Measurements from ENCODE around the gene GALNTL6. TPM values are rescaled to one million over a fixed set of nuclear protein-coding genes. Genes with fewer than 3 reads are reported as not detected.

Gene GALNTL6
- not detected for total RNA-seq

- Mint-ChIP-seq H3K9me3 (ENCODE audit: insufficient read depth) (no peaks in the 10 kb centered on the region), H3K27me3 (ENCODE audit: low read depth) (peaks cover 10% of the 10 kb centered on the region), H3K36me3 (ENCODE audit: low read depth) (no peaks in the 10 kb centered on the region), H3K4me1 (ENCODE audit: low read depth) (no peaks in the 10 kb centered on the region), H3K4me3 (no peak within 1 kb of the TSS), H3K27ac (no peak within 1 kb of the TSS)
- CTCF ChIA-PET = no interaction called here
- no peak for DNase-seq
- POLR2A ChIA-PET = no interaction called here
- no peak for ATAC-seq
Measured at GRCh38 chr4:171812665-171813525, at the start of gene GALNTL6. Gene GALNTL6 (plus strand): TSS chr4:171813404.

- Mint-ChIP-seq H3K9me3 (ENCODE audit: insufficient read depth) (peaks cover 12% of the 10 kb centered on the region), H3K36me3 (ENCODE audit: low read depth) (no peaks in the 10 kb centered on the region), H3K4me3 (no peak overlapping the region), H3K27ac (no peak overlapping the region), H3K27me3 (ENCODE audit: low read depth) (no peaks in the 10 kb centered on the region), H3K4me1 (ENCODE audit: low read depth) (no peaks in the 10 kb centered on the region)
- ATAC-seq (no peak), DNase-seq (no peak)
- POLR2A ChIA-PET = no interaction called here
- CTCF ChIA-PET = no interaction called here
Measured at GRCh38 chr4:171765514-171765913, 47.7 kb upstream of the GALNTL6 start.

- Mint-ChIP-seq H3K9me3 (ENCODE audit: insufficient read depth) (peaks cover 5% of the 10 kb centered on the region), H3K27me3 (ENCODE audit: low read depth) (no peaks in the 10 kb centered on the region), H3K27ac (no peak overlapping the region), H3K4me1 (ENCODE audit: low read depth) (no peaks in the 10 kb centered on the region), H3K36me3 (ENCODE audit: low read depth) (no peaks in the 10 kb centered on the region), H3K4me3 (no peak overlapping the region)
- ATAC-seq (no peak), DNase-seq (no peak)
- ChIA-PET POLR2A (no interaction called here), CTCF (no interaction called here)
Measured at GRCh38 chr4:171774642-171775190, 38.5 kb upstream of the GALNTL6 start.

- Mint-ChIP-seq H3K4me1 (ENCODE audit: low read depth) (no peaks in the 10 kb centered on the region), H3K27ac (no peak overlapping the region), H3K9me3 (ENCODE audit: insufficient read depth) (no peaks in the 10 kb centered on the region), H3K36me3 (ENCODE audit: low read depth) (no peaks in the 10 kb centered on the region), H3K27me3 (ENCODE audit: low read depth) (no peaks in the 10 kb centered on the region), H3K4me3 (no peak overlapping the region)
- ATAC-seq (no peak), DNase-seq (no peak)
- CTCF ChIA-PET = no interaction called here
- POLR2A ChIA-PET = no interaction called here
Measured at GRCh38 chr4:171779301-171779700, 33.9 kb upstream of the GALNTL6 start.

- Mint-ChIP-seq H3K4me3 (no peak overlapping the region), H3K27ac (no peak overlapping the region), H3K4me1 (ENCODE audit: low read depth) (no peaks in the 10 kb centered on the region), H3K36me3 (ENCODE audit: low read depth) (no peaks in the 10 kb centered on the region), H3K9me3 (ENCODE audit: insufficient read depth) (no peaks in the 10 kb centered on the region), H3K27me3 (ENCODE audit: low read depth) (no peaks in the 10 kb centered on the region)
- DNase-seq (no peak), ATAC-seq (no peak)
- ChIA-PET CTCF (no interaction called here), POLR2A (no interaction called here)
Measured at GRCh38 chr4:171785388-171785787, 27.8 kb upstream of the GALNTL6 start.

GRCh38 chr4:171793723-171794122 lies 19.5 kb upstream of the GALNTL6 start:
- POLR2A ChIA-PET = no interaction called here

GRCh38 chr4:171794528-171794927 lies 18.7 kb upstream of the GALNTL6 start:
- no peaks in the 10 kb centered on the region for H3K27me3 Mint-ChIP-seq (ENCODE audit: low read depth)
- no peak for ATAC-seq
- H3K27ac Mint-ChIP-seq = no peak overlapping the region
- H3K4me1 Mint-ChIP-seq (ENCODE audit: low read depth) = no peaks in the 10 kb centered on the region
- H3K4me3 Mint-ChIP-seq = no peak overlapping the region
- no peaks in the 10 kb centered on the region for H3K9me3 Mint-ChIP-seq (ENCODE audit: insufficient read depth)
- DNase-seq = no peak
- ChIA-PET CTCF (no interaction called here), POLR2A (no interaction called here)
- no peaks in the 10 kb centered on the region for H3K36me3 Mint-ChIP-seq (ENCODE audit: low read depth)

More at GRCh38 chr4:171793723-171794122, 19.5 kb upstream of the GALNTL6 start:
- no peaks in the 10 kb centered on the region for H3K36me3 Mint-ChIP-seq (ENCODE audit: low read depth)
- H3K4me1 Mint-ChIP-seq (ENCODE audit: low read depth) = no peaks in the 10 kb centered on the region
- H3K4me3 Mint-ChIP-seq = no peak overlapping the region
- DNase-seq (no peak), ATAC-seq (no peak)
- H3K27ac Mint-ChIP-seq = no peak overlapping the region
- CTCF ChIA-PET = no interaction called here
- H3K27me3 Mint-ChIP-seq (ENCODE audit: low read depth) = no peaks in the 10 kb centered on the region
- H3K9me3 Mint-ChIP-seq (ENCODE audit: insufficient read depth) = no peaks in the 10 kb centered on the region

GRCh38 chr4:171809854-171810253 lies 3.4 kb upstream of the GALNTL6 start:
- Mint-ChIP-seq H3K36me3 (ENCODE audit: low read depth) (no peaks in the 10 kb centered on the region), H3K27ac (no peak overlapping the region), H3K27me3 (ENCODE audit: low read depth) (peaks cover 10% of the 10 kb centered on the region), H3K4me1 (ENCODE audit: low read depth) (no peaks in the 10 kb centered on the region), H3K4me3 (no peak overlapping the region), H3K9me3 (ENCODE audit: insufficient read depth) (no peaks in the 10 kb centered on the region)
- DNase-seq = no peak
- no peak for ATAC-seq
- ChIA-PET CTCF (no interaction called here), POLR2A (no interaction called here)

- DNase-seq = no peak
- H3K36me3 Mint-ChIP-seq (ENCODE audit: low read depth) = no peaks in the 10 kb centered on the region
- H3K27ac Mint-ChIP-seq = no peak overlapping the region
- no peaks in the 10 kb centered on the region for H3K4me1 Mint-ChIP-seq (ENCODE audit: low read depth)
- CTCF ChIA-PET = no interaction called here
- no peaks in the 10 kb centered on the region for H3K9me3 Mint-ChIP-seq (ENCODE audit: insufficient read depth)
- H3K4me3 Mint-ChIP-seq = no peak overlapping the region
- no peak for ATAC-seq
- H3K27me3 Mint-ChIP-seq (ENCODE audit: low read depth) = peaks cover 10% of the 10 kb centered on the region
- POLR2A ChIA-PET = no interaction called here
Measured at GRCh38 chr4:171812333-171812664, 905 bp upstream of the GALNTL6 start.

GRCh38 chr4:171813526-171814250 lies 484 bp downstream of the GALNTL6 start:
- POLR2A ChIA-PET = no interaction called here
- CTCF ChIA-PET = no interaction called here
- H3K27ac Mint-ChIP-seq = no peak overlapping the region
- no peak overlapping the region for H3K4me3 Mint-ChIP-seq
- peaks cover 10% of the 10 kb centered on the region for H3K27me3 Mint-ChIP-seq (ENCODE audit: low read depth)
- DNase-seq (no peak), ATAC-seq (no peak)
- no peaks in the 10 kb centered on the region for H3K4me1 Mint-ChIP-seq (ENCODE audit: low read depth)
- H3K36me3 Mint-ChIP-seq (ENCODE audit: low read depth) = no peaks in the 10 kb centered on the region
- no peaks in the 10 kb centered on the region for H3K9me3 Mint-ChIP-seq (ENCODE audit: insufficient read depth)

GRCh38 chr4:171814545-171814944 lies 1.3 kb downstream of the GALNTL6 start:
- ChIA-PET POLR2A (no interaction called here), CTCF (no interaction called here)
- H3K27me3 Mint-ChIP-seq (ENCODE audit: low read depth) = peaks cover 10% of the 10 kb centered on the region
- H3K4me3 Mint-ChIP-seq = no peak overlapping the region
- no peaks in the 10 kb centered on the region for H3K4me1 Mint-ChIP-seq (ENCODE audit: low read depth)
- H3K9me3 Mint-ChIP-seq (ENCODE audit: insufficient read depth) = no peaks in the 10 kb centered on the region
- no peak overlapping the region for H3K27ac Mint-ChIP-seq
- no peak for ATAC-seq
- DNase-seq = no peak
- no peaks in the 10 kb centered on the region for H3K36me3 Mint-ChIP-seq (ENCODE audit: low read depth)

GRCh38 chr4:171817026-171817425 lies 3.8 kb downstream of the GALNTL6 start:
- ChIA-PET POLR2A (no interaction called here), CTCF (no interaction called here)
- Mint-ChIP-seq H3K9me3 (ENCODE audit: insufficient read depth) (no peaks in the 10 kb centered on the region), H3K4me3 (no peak overlapping the region), H3K4me1 (ENCODE audit: low read depth) (no peaks in the 10 kb centered on the region), H3K27me3 (ENCODE audit: low read depth) (peaks cover 9% of the 10 kb centered on the region), H3K36me3 (ENCODE audit: low read depth) (no peaks in the 10 kb centered on the region), H3K27ac (no peak overlapping the region)
- no peak for ATAC-seq
- DNase-seq = no peak

Measured in activated CD8-positive, alpha-beta T cell treated with anti-CD3 and anti-CD28 coated beads, Interleukin-2, amount 10 ng/mL, durations not matched to agents 7 days and 5 days (primary cell).